ENCODE results near the gene GNG3.
"Not testable (repeated sequence)": the region's sequence is repeated elsewhere in the genome, so short reads cannot be mapped to it uniquely, and the experiment has no call there.

GNG3 gene

DNA sequence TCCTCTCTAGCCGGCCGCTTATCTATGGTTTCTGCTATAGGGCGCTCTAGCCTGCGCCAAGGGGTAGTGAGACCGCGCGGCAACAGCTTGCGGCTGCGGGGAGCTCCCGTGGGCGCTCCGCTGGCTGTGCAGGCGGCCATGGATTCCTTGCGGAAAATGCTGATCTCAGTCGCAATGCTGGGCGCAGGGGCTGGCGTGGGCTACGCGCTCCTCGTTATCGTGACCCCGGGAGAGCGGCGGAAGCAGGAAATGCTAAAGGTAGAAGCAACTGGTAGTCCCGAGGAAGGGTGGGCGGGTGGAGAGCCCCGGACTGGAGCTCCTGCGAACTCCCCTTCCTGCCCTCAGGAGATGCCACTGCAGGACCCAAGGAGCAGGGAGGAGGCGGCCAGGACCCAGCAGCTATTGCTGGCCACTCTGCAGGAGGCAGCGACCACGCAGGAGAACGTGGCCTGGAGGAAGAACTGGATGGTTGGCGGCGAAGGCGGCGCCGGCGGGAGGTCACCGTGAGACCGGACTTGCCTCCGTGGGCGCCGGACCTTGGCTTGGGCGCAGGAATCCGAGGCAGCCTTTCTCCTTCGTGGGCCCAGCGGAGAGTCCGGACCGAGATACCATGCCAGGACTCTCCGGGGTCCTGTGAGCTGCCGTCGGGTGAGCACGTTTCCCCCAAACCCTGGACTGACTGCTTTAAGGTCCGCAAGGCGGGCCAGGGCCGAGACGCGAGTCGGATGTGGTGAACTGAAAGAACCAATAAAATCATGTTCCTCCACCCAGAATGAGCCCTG lies 35.7 kb upstream of the GNG3 start, which contains the start of the genes LBHD1 and UQCC3:
TSS of gene LBHD1 (minus strand) at position 660 of the 782 bp plus-strand sequence. CDS start 2,236 bp downstream, outside the sequence.
TSS of gene UQCC3 (plus strand) at position 66 of the 782 bp plus-strand sequence. CDS start at position 139, 73 bp downstream.
- Histone ChIP-seq H3K4me1 (peaks cover 59% of the 10 kb centered on the region), H3K27me3 (no peaks in the 10 kb centered on the region), H4K20me1 (peaks cover 31% of the 10 kb centered on the region), H3K36me3 (peaks cover 61% of the 10 kb centered on the region), H3K4me3 (peak within 1 kb of the TSS; percentile 87), H3K27ac (peak within 1 kb of the TSS; percentile 86), H3K4me2 (peak within 1 kb of the TSS; percentile 91), H3K9ac (peak within 1 kb of the TSS; percentile 95), H3K9me3 (no peaks in the 10 kb centered on the region)
- TF ChIP-seq Cebpa-rat (IDR thresholded peaks at IDR 0.05) = no peak

DNA sequence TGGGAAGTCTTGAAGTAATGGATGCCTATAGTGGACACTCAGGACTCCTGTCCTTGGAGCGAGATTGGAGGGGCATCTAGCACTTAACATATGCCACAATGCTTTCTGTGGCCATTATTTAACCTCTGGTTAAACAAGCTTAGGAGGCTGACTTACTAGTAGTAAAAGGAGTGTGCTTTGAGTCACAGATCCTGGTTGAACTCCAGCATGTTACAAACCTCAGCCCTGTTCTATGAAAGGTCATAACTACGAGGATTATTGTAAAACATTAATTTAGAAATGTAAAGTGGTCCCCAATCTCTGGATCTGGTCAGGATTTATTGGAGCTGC lies 34.3 kb upstream of the GNG3 start:
- Histone ChIP-seq H3K4me2 (peak overlapping the region; percentile 91), H3K36me3 (peaks cover 63% of the 10 kb centered on the region), H3K9ac (peak overlapping the region; percentile 95; the same call in 1 of the 2 replicates), H3K4me3 (peak overlapping the region; percentile 87; the same call in 1 of the 2 replicates), H4K20me1 (peaks cover 37% of the 10 kb centered on the region), H3K27ac (no peak overlapping the region), H3K27me3 (no peaks in the 10 kb centered on the region), H3K4me1 (peaks cover 59% of the 10 kb centered on the region), H3K9me3 (no peaks in the 10 kb centered on the region)
- TF ChIP-seq Cebpa-rat (IDR thresholded peaks at IDR 0.05) = no peak

DNA sequence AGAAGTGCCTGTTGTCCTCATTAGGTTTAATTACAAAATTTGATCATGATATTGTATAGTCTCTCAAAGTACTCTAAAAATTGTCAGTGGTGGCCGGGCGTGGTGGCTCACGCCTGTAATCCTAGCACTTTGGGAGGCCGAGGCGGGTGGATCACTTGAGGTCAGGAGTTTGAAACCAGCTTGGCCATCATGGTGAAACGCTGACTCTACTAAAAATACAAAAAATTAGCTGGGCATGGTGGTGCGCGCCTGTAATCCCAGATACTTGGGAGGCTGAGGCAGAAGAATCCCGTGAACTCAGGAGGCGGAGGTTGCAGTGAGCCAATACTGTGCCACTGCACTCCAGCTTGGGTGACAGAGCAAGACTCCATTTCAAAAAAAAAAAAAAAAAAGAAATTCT lies 32.1 kb upstream of the GNG3 start:
- not testable (repeated sequence) for H3K9me3 ChIP-seq, H3K27me3 ChIP-seq, H3K4me3 ChIP-seq, H3K27ac ChIP-seq, H3K9ac ChIP-seq, H3K4me2 ChIP-seq
- H3K36me3 ChIP-seq = peaks cover 54% of the 10 kb centered on the region
- H3K4me1 ChIP-seq = peaks cover 56% of the 10 kb centered on the region
- H4K20me1 ChIP-seq = peaks cover 38% of the 10 kb centered on the region

DNA sequence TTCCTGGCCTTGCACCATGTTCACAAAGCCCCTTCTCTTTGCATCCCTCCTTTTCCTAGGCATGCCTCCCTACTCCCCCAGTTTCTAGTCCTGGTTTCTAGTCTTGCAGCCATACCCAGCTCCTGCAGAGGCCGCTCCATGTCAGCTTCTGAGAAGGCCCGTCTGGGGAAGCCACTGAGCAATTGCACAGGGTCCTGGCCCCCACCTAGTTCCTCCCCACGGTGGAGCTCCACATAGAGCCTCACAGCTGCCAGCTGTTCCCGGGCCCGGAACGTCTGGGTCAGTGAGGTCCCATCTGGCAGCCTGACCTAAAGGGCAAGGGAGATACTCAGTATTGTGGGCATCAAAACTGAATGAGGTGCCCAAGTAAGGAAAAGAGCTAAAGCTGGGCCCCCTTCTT lies 30.8 kb upstream of the GNG3 start:
- no peaks in the 10 kb centered on the region for H3K27me3 ChIP-seq
- no peak overlapping the region for H3K4me3 ChIP-seq
- no peak for TF ChIP-seq Cebpa-rat (IDR thresholded peaks at IDR 0.05)
- H3K9ac ChIP-seq = peak overlapping the region; percentile 93; the same call in 1 of the 2 replicates
- no peak overlapping the region for H3K27ac ChIP-seq
- 0 out of 2 replicates have a peak overlapping the region, but pooled peaks have one; percentile 94 for H3K4me2 ChIP-seq
- H3K4me1 ChIP-seq = peaks cover 60% of the 10 kb centered on the region
- H4K20me1 ChIP-seq = peaks cover 38% of the 10 kb centered on the region
- H3K36me3 ChIP-seq = peaks cover 54% of the 10 kb centered on the region
- H3K9me3 ChIP-seq = no peaks in the 10 kb centered on the region

DNA sequence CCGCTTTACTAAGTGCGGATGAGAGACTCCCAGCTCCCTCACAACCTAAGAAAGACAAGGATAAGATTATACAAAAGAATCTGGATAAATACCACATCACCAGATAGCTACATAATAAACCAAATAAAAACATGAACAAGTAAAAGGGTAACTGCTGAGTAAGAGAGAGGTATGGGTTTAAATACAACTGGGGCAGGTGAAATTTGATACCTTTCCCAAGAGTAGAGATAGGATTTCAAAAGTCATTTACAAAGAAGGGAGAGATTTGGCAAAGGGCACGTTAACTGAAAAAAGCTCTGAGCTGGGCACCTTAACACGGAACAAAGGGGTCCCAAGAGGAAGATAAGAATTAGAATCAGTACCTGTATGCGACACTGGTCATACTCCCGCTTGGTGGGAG lies 30.3 kb upstream of the GNG3 start:
- no peak for TF ChIP-seq Cebpa-rat (IDR thresholded peaks at IDR 0.05)
- peaks cover 60% of the 10 kb centered on the region for H3K4me1 ChIP-seq
- peak overlapping the region; percentile 93 for H3K9ac ChIP-seq
- H3K4me3 ChIP-seq = peak overlapping the region; percentile 99
- H3K9me3 ChIP-seq = no peaks in the 10 kb centered on the region
- peaks cover 54% of the 10 kb centered on the region for H3K36me3 ChIP-seq
- peaks cover 38% of the 10 kb centered on the region for H4K20me1 ChIP-seq
- H3K27me3 ChIP-seq = no peaks in the 10 kb centered on the region
- peak overlapping the region; percentile 94 for H3K4me2 ChIP-seq
- H3K27ac ChIP-seq = no peak overlapping the region; the same call in 1 of the 2 replicates

DNA sequence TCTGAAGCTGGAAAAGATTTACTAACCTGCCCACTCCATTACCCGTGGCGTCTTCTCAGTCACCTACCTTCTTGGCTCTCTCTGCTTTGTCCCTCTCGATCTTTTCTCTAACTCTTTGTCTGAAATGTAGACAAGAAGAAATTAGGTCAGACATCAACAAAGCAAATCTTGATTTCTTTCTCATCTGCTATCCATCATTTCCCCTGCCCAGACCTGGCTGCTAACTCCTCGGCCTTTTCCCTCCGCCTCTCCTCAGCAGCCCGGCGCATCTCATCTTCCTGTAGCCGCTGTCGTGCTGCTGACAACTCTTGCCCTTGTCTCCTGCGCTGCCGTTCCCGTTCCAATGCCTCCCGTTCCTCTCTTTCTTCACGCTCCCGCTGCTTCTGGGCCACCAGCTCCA lies 29.8 kb upstream of the GNG3 start:
- Histone ChIP-seq H3K4me1 (peaks cover 54% of the 10 kb centered on the region), H3K27ac (no peak overlapping the region; the same call in 1 of the 2 replicates), H4K20me1 (peaks cover 34% of the 10 kb centered on the region), H3K4me2 (peak overlapping the region; percentile 94), H3K27me3 (no peaks in the 10 kb centered on the region), H3K4me3 (peak overlapping the region; percentile 99), H3K9ac (peak overlapping the region; percentile 93), H3K36me3 (peaks cover 53% of the 10 kb centered on the region), H3K9me3 (no peaks in the 10 kb centered on the region)
- TF ChIP-seq Cebpa-rat (IDR thresholded peaks at IDR 0.05) = no peak

DNA sequence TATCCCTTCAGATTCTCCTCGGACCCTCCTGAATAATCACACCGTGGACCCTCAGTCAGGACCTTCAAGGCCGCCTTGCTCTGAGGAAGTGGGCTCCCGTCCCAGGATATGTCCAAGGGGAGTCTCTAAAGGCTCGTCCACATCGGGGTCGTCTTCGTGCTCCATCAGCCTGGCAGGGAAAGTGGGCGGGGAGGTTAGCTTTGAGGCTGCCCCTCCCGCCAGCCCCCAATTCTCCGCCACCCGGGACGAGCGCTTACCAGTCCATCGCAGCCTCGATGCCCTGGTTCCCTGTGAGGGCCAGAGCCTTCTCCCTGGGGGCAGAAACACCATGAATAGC lies 29.1 kb upstream of the GNG3 start:
- no peaks in the 10 kb centered on the region for H3K9me3 ChIP-seq
- H3K4me2 ChIP-seq = peak overlapping the region; percentile 94
- no peak for TF ChIP-seq Cebpa-rat (IDR thresholded peaks at IDR 0.05)
- peak overlapping the region; percentile 92 for H3K27ac ChIP-seq
- H3K27me3 ChIP-seq = no peaks in the 10 kb centered on the region
- H3K4me3 ChIP-seq = peak overlapping the region; percentile 99
- peaks cover 46% of the 10 kb centered on the region for H3K36me3 ChIP-seq
- peaks cover 48% of the 10 kb centered on the region for H3K4me1 ChIP-seq
- peak overlapping the region; percentile 93 for H3K9ac ChIP-seq
- peaks cover 28% of the 10 kb centered on the region for H4K20me1 ChIP-seq

DNA sequence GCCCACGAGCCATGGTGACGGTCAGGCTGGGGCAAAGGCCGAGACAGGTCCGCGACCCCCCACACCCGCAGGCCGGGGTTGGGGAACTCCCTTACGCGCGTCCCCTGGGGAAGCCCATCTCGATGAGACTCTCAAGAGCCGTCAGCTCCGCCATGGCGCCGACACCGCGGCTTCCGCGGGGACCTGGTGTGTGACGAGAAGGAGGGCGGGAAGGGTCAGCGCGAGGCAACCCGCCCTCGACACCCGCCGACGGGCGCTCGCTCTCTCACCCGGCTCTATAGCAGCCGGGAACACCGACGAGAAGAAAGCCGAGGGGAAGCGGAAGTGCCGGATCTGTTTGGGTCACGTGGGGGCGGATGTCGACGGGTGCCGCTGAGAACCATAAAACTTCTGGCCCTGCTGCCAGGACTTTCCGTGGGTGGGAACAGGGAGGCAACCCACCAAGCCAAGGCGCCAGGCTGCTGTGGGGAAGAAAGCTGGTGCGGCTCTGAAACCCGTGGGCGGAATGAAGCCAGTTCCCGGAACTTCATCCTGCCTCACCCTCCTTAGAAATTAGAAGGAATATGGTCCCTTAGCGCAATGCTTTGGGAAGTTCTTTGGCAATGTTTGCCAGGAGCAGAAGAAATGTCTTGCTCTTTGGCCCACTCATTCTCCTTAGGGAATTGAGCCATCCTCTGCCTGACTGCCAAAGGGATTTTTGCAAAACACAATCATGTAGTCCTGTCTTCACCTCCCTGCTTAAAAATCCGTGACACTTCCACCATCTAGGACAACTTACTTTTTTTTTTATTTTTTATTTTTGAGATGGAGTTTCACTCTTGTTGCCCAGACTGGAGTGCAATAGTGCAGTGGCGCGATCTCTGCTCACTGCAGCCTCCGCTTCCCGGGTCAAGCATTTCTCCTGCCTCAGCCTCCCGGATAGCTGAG lies 28.4 kb upstream of the GNG3 start, which contains the start of gene UBXN1:
TSS of gene UBXN1 (minus strand) at position 304 of the 927 bp plus-strand sequence. CDS start at position 154, 150 bp downstream.
- no peak for TF ChIP-seq Cebpa-rat (IDR thresholded peaks at IDR 0.05)
- Histone ChIP-seq H3K36me3 (peaks cover 40% of the 10 kb centered on the region), H3K27me3 (no peaks in the 10 kb centered on the region), H4K20me1 (peaks cover 23% of the 10 kb centered on the region), H3K4me3 (peak within 1 kb of the TSS; percentile 99), H3K4me2 (peak within 1 kb of the TSS; percentile 94), H3K4me1 (peaks cover 41% of the 10 kb centered on the region), H3K9ac (peak within 1 kb of the TSS; percentile 93), H3K9me3 (no peaks in the 10 kb centered on the region), H3K27ac (peak within 1 kb of the TSS; percentile 92)

DNA sequence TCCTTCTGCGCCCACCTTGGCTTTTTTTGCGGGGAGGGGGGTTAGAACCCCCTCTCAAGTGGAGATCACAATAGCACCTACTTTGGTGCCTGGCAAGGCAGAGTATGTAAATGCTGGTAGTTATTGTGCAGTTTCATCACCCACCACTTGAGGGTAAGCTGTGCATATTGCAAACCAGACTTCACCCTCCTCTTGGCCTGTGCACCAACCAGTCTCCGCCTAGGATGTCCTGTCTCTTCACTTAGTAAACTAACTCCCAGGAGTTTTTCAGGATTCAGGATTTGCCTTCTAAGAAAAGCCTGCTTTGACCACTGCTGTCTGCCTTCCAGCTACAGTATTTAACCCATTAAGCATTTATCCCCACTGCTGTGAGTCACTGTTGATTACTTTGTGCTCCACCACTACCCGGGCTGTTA lies 26.6 kb upstream of the GNG3 start:
- H3K36me3 ChIP-seq = peaks cover 22% of the 10 kb centered on the region
- H3K4me2 ChIP-seq = 0 out of 2 replicates have a peak overlapping the region, but pooled peaks have one; percentile 94
- peaks cover 41% of the 10 kb centered on the region for H3K4me1 ChIP-seq
- H3K27ac ChIP-seq = 0 out of 2 replicates have a peak overlapping the region, but pooled peaks have one; percentile 5
- no peaks in the 10 kb centered on the region for H3K9me3 ChIP-seq
- no peak overlapping the region for H3K4me3 ChIP-seq
- H3K9ac ChIP-seq = no peak overlapping the region
- H4K20me1 ChIP-seq = peaks cover 23% of the 10 kb centered on the region
- H3K27me3 ChIP-seq = no peaks in the 10 kb centered on the region
- TF ChIP-seq Cebpa-rat (IDR thresholded peaks at IDR 0.05) = no peak
